ENCODE results near the gene TMTC4.

TMTC4 gene

DNA sequence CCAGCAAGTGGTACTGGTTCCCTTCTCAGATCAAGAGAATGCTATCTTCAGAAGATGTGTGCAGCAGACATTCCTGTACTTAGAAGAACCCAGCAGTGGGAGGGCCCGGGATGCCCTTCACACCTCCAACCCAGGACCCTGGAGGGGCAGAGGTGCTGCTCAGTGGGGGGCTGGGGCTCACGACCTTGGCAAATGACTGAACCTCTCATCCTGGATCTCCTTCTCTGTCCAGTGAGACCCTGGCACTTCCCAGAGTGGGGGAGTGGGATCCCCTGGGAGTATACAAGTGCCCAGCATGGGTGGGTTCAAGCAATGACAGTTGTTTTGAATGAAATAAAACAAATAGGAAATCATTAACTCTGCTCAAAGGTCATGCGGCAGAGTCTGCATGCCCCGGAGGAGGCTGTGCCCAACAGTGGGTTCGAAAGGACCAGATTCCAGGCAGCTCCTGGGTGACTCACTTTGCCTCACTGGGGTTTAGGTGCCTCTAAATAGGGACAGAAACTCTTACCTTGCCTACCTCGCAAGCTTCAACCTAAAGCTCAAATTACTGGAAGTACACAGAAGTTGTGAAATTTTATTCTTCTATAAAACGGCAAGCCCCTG, 112.9 kb downstream of the TMTC4 start:
- peaks cover 9% of the 10 kb centered on the region for H3K27me3 Mint-ChIP-seq (ENCODE audit: low read depth)
- TF ChIP-seq, protein P1, sequence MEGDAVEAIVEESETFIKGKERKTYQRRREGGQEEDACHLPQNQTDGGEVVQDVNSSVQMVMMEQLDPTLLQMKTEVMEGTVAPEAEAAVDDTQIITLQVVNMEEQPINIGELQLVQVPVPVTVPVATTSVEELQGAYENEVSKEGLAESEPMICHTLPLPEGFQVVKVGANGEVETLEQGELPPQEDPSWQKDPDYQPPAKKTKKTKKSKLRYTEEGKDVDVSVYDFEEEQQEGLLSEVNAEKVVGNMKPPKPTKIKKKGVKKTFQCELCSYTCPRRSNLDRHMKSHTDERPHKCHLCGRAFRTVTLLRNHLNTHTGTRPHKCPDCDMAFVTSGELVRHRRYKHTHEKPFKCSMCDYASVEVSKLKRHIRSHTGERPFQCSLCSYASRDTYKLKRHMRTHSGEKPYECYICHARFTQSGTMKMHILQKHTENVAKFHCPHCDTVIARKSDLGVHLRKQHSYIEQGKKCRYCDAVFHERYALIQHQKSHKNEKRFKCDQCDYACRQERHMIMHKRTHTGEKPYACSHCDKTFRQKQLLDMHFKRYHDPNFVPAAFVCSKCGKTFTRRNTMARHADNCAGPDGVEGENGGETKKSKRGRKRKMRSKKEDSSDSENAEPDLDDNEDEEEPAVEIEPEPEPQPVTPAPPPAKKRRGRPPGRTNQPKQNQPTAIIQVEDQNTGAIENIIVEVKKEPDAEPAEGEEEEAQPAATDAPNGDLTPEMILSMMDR (IDR thresholded peaks at IDR 0.05; ENCODE audit: unreplicated experiment in 3 of 3): no peak
- peaks cover 5% of the 10 kb centered on the region for H3K36me3 Mint-ChIP-seq (ENCODE audit: low read depth)
- no peak overlapping the region for H3K4me3 Mint-ChIP-seq
- peaks cover 2% of the 10 kb centered on the region for H3K9me3 Mint-ChIP-seq
- H3K27ac Mint-ChIP-seq: no peak overlapping the region
- no peaks in the 10 kb centered on the region for H3K4me1 Mint-ChIP-seq

DNA sequence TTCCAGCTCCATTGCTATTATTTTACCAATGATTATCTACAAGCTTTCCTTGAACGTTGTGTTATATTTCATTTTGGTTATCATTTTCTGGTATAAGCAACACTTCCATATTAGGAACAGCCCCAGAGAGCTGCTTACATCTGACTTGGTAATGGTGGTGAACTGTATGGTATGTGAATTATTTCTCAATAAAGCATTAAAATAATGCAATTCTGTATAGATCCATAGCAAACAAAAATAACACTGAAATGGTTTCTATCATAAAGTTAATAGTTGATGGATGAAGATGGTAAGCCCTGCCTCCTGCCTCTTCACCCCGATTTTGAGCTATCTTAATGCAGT, 113.5 kb downstream of the TMTC4 start:
- no peak overlapping the region for H3K27ac Mint-ChIP-seq
- no peaks in the 10 kb centered on the region for H3K36me3 Mint-ChIP-seq (ENCODE audit: low read depth)
- peaks cover 2% of the 10 kb centered on the region for H3K9me3 Mint-ChIP-seq

DNA sequence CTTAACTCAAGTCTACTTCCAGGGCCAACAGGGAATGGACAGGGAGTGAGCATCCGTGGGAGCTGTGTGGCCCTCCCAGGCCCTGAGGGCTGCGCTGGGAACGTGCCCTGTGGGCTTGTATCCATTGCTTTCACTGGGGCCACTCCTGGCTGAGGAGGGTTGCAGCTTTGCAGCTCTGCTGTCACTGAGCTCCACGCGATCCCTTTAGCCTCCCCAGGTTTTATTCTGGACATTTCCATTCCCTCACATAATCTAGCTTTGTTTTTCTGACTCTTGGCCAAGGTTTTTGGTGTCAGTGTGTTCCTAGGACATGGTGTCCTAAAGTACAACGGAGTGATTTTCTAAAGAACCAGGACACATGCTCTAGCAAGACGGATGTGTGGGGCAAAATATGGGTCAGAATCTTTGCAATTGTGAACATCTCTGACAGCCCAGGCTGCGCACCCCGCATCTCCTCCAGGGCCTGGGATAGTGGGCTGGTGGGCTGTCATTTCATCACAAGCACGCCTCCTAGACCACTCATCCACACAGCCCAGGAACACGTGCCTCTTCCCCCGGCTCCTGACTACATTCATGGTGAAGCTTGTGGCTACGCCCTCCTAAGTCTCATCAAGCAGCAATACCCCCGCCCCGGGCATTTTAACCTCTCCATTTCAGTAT, 114.0 kb downstream of the TMTC4 start:
- Mint-ChIP-seq H3K36me3 (ENCODE audit: low read depth) (no peaks in the 10 kb centered on the region), H3K4me1 (no peaks in the 10 kb centered on the region), H3K4me3 (no peak overlapping the region), H3K27me3 (ENCODE audit: low read depth) (peaks cover 5% of the 10 kb centered on the region), H3K9me3 (peaks cover 2% of the 10 kb centered on the region), H3K27ac (no peak overlapping the region)
- TF ChIP-seq, protein P1 (IDR thresholded peaks at IDR 0.05; ENCODE audit: unreplicated experiment in 3 of 3): no peak

More for the DNA sequence above, 113.5 kb downstream of the TMTC4 start:
- Mint-ChIP-seq H3K4me1 (no peaks in the 10 kb centered on the region), H3K4me3 (no peak overlapping the region), H3K27me3 (ENCODE audit: low read depth) (peaks cover 6% of the 10 kb centered on the region)
- TF ChIP-seq, protein P1 (IDR thresholded peaks at IDR 0.05; ENCODE audit: unreplicated experiment in 3 of 3): no peak

DNA sequence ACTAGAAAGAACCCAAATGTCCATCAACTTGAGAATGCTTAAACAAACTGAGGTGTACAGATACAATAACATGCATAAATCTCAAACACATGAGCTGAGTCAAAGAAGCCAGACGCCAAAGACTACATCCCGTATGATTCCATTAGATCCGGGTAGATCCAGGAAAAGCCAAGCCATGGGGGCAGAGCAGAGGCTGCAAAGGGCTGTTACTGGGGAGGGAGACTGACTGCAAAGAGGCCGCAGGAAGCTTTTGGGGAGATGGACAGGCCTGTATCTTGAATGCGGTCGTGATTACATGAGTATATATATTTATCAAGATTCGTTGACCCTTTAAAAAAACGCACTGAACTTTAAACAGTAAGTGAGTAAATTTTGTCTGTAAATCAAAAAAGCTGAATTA, 114.7 kb downstream of the TMTC4 start:
- Mint-ChIP-seq H3K4me3 (no peak overlapping the region), H3K36me3 (ENCODE audit: low read depth) (no peaks in the 10 kb centered on the region), H3K27me3 (ENCODE audit: low read depth) (peaks cover 5% of the 10 kb centered on the region), H3K4me1 (no peaks in the 10 kb centered on the region), H3K27ac (no peak overlapping the region), H3K9me3 (no peaks in the 10 kb centered on the region)
- TF ChIP-seq, protein P1 (IDR thresholded peaks at IDR 0.05; ENCODE audit: unreplicated experiment in 3 of 3): no peak

All from nephron (organoid).